GM19023 (cell line): ENCODE measurements around the gene RRP9.
"Not testable (repeated sequence)": the region's sequence is repeated elsewhere in the genome, so short reads cannot be mapped to it uniquely, and the experiment has no call there.

Experiments
- ATAC-seq: cut with Tn5 transposase; IDR thresholded peaks from one replicate; pipeline ENCODE4 v1.9.1; 2021; ENCODE audit warnings: mild to moderate bottlenecking, moderate library complexity; ENCODE audit not compliant: unreplicated experiment

RRP9 gene

GRCh38 chr3:51916418-51916817 lies 25.3 kb downstream of the RRP9 start:
- no peak for ATAC-seq

GRCh38 chr3:51908026-51908425 lies 33.7 kb downstream of the RRP9 start:
- ATAC-seq = no peak

- no peak for ATAC-seq
Observed at GRCh38 chr3:51904034-51904823, 37.5 kb downstream of the RRP9 start.

GRCh38 chr3:51902361-51902760 lies 39.3 kb downstream of the RRP9 start:
- ATAC-seq = not testable (repeated sequence)

GRCh38 chr3:51900043-51900442 lies 41.7 kb downstream of the RRP9 start:
- ATAC-seq = not testable (repeated sequence)

GRCh38 chr3:51897391-51897790 lies 44.3 kb downstream of the RRP9 start:
- ATAC-seq = no peak

- ATAC-seq = no peak
Observed at GRCh38 chr3:51896607-51897305, 44.9 kb downstream of the RRP9 start.

GRCh38 chr3:51894939-51895338 lies 46.8 kb downstream of the RRP9 start:
- no peak for ATAC-seq

GRCh38 chr3:51894391-51894790 lies 47.3 kb downstream of the RRP9 start:
- no peak for ATAC-seq

- ATAC-seq = no peak
Observed at GRCh38 chr3:51891242-51892039, 50.3 kb downstream of the RRP9 start.

GRCh38 chr3:51888463-51889105 lies 53.1 kb downstream of the RRP9 start:
- ATAC-seq = no peak

GRCh38 chr3:51887620-51888019 lies 54.1 kb downstream of the RRP9 start:
- no peak for ATAC-seq

GRCh38 chr3:51886447-51886846 lies 55.3 kb downstream of the RRP9 start:
- no peak for ATAC-seq
